Psoas muscle (tissue), 8 donors: ENCODE measurements around the gene ID4. TPM values are rescaled to one million over a fixed set of nuclear protein-coding genes. Genes with fewer than 3 reads are reported as not detected.

Source experiments
- ATAC-seq, 4 donors: fragments of 200-7000 bp; cut with Tn5 transposase; one replicate each; pipeline ENCODE4 v1.9.1; 2020; ENCODE audit warnings: moderate library complexity in 3 of 4, mild to moderate bottlenecking in 2 of 4
- DNase-seq, 2 donors: peaks; one replicate each; pipeline ENCODE4 v3.0.0-alpha.2; 2020
- H3K27ac ChIP-seq: fragments of 200-600 bp; one replicate; pipeline ENCODE4 v1.8.0; 2022
- H3K27me3 ChIP-seq, 3 donors: fragments of 200-600 bp in 1 of 3; one replicate each; pipeline versions ENCODE4 v1.6.1 to v1.8.0; 2013 to 2022; ENCODE audit warnings: low read length in 2 of 3, mild to moderate bottlenecking in 2 of 3, moderate library complexity in 1 of 3; ENCODE audit not compliant: insufficient read depth in 3 of 3
- H3K36me3 ChIP-seq, 2 donors: fragments of 200-600 bp in 1 of 2; one replicate each; pipeline versions ENCODE4 v1.6.1 to v1.8.0; 2013 to 2022; ENCODE audit warnings: low read depth in 1 of 2, mild to moderate bottlenecking in 1 of 2, moderate library complexity in 1 of 2; ENCODE audit not compliant: insufficient read depth in 1 of 2
- H3K4me1 ChIP-seq: fragments of 200-600 bp; one replicate; pipeline ENCODE4 v1.8.0; 2022
- H3K4me3 ChIP-seq: fragments of 200-600 bp; one replicate; pipeline ENCODE4 v1.8.0; 2022; ENCODE audit warnings: mild to moderate bottlenecking
- H3K9me3 ChIP-seq: fragments of 200-600 bp; one replicate; pipeline ENCODE4 v1.8.0; 2022
- WGBS, 3 donors: extraction: QIAGEN DNeasy Blood & Tissue Kit; methylation state at CpG; one replicate each; pipeline versions ENCODE4 v1.1.6 to v1.1.7; 2013; 5-methylcytosine and 5-hydroxymethylcytosine counted together
- intact Hi-C, 2 donors: fragments of 100-400 bp; cut with DNase I; formaldehyde crosslinking; loops; one replicate each; pipeline versions ENCODE4 v1.11.0 to v1.14.2; 2022
- polyA plus RNA-seq, 3 donors: library from polyadenylated mRNA; stranded (reverse); fragments of 200-250 nt; gene quantifications; one replicate each; pipeline ENCODE4 v1.2.3, GENCODE V29; 2013
- total RNA-seq, 4 donors: library from RNA; stranded (reverse); fragmentation: NEBNext Ultra II Directional in 2 of 4; extraction: Animal tissue kit (Norgen Biotek cat#: 25700) in 2 of 4; gene quantifications; one replicate each; pipeline versions ENCODE4 v1.2.1 to v1.2.4, GENCODE V29; 2021 to 2023
- TF ChIP-seq, protein P1 (sequence below): fragments of 200-600 bp; IDR thresholded peaks from one replicate; pipeline ENCODE4 v1.8.0; 2022; ENCODE audit warnings: antibody characterized with exemption
- donor health status: healthy with polysubstance abuse.
- donor health status: DM: no; HTN: no; CAD: no; lungs with moderate emphysema.
- donor health status: Bipolar disorder and iron deficiency.
- donor health status: healthy.
- donor health status: DM: yes; HTN: yes; CAD: no.
- donor health status: DM: no; HTN: no; CAD: no.
- donor health status: DM: no; HTN: no; CAD: no.
- donor health status: DM: yes; HTN: yes; CAD: no.

Gene ID4
- total and polyA plus RNA-seq, 7 donors, result 0.61 to 3.1 (median 1.3) TPM

DNA sequence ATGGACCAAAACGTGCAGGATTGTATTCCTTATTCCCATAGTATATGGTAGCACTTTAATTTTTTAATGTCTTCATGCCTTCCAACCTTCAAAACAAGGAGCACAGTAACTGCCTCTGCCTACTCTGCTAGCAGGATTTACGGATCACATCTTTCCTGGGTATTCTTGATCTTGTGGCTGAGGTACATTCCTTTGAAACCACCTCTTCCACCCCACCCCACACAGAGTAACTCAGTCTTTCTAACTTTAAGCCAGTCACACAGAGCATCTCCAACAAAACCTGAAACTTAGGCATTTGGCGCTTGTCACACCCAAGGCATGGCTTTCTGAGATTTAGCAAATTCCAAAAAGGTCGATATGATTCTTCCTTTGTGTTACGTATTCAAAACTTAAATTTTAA is 2.3 kb upstream of the ID4 start:
- Histone ChIP-seq H3K36me3 (no peaks in the 10 kb centered on the region), H3K4me3 (no peak overlapping the region), H3K27me3 (peaks cover 0 to 9% (median 3%) of the 10 kb centered on the region in 3 donors), H3K9me3 (no peaks in the 10 kb centered on the region), H3K4me1 (peaks cover 5% of the 10 kb centered on the region), H3K27ac (no peak overlapping the region)
- ATAC-seq (no peak), DNase-seq (no peak)
- intact Hi-C loops, result loop anchor here in 1 of 2 donors (5.0 kb wide), 1 partner anchor 33 kb away; no protein-coding TSS in a partner anchor
- TF ChIP-seq, protein P1, sequence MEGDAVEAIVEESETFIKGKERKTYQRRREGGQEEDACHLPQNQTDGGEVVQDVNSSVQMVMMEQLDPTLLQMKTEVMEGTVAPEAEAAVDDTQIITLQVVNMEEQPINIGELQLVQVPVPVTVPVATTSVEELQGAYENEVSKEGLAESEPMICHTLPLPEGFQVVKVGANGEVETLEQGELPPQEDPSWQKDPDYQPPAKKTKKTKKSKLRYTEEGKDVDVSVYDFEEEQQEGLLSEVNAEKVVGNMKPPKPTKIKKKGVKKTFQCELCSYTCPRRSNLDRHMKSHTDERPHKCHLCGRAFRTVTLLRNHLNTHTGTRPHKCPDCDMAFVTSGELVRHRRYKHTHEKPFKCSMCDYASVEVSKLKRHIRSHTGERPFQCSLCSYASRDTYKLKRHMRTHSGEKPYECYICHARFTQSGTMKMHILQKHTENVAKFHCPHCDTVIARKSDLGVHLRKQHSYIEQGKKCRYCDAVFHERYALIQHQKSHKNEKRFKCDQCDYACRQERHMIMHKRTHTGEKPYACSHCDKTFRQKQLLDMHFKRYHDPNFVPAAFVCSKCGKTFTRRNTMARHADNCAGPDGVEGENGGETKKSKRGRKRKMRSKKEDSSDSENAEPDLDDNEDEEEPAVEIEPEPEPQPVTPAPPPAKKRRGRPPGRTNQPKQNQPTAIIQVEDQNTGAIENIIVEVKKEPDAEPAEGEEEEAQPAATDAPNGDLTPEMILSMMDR, result no peak
- 65 to 79% (median 73%) methylated on average over 5 of the region's 5 CpGs for WGBS, 3 donors

DNA sequence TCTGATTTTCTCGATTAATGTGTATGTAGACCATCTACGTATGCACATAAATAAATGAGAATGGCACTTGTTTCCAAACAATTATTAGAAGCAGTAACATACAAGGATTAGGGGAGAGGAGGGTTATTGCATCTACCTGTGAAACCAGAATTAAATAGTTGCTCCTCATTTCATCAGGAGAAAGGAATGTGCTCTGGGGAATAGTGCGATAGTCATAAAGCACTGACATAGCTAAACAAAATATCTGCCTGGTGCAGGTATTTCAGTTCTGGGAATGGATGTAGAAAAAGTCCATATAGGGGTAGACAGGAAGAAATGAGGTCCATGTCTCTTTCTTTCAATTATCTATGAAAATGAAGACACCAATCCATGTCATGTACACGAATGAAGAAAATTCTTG is 1.6 kb upstream of the ID4 start:
- intact Hi-C loops, result loop anchor here in 1 of 2 donors (5.0 kb wide), 1 partner anchor 33 kb away; no protein-coding TSS in a partner anchor
- WGBS, 3 donors, result 77 to 82% (median 82%) methylated on average over 4 of the region's 4 CpGs
- no peaks in the 10 kb centered on the region for H3K36me3 ChIP-seq
- H3K9me3 ChIP-seq, result no peaks in the 10 kb centered on the region
- ATAC-seq, result no peak
- peaks cover 0 to 14% (median 3%) of the 10 kb centered on the region in 3 donors for H3K27me3 ChIP-seq
- DNase-seq, result no peak
- TF ChIP-seq, protein P1, result no peak
- no peak overlapping the region for H3K27ac ChIP-seq
- H3K4me3 ChIP-seq, result no peak overlapping the region
- H3K4me1 ChIP-seq, result peaks cover 5% of the 10 kb centered on the region

DNA sequence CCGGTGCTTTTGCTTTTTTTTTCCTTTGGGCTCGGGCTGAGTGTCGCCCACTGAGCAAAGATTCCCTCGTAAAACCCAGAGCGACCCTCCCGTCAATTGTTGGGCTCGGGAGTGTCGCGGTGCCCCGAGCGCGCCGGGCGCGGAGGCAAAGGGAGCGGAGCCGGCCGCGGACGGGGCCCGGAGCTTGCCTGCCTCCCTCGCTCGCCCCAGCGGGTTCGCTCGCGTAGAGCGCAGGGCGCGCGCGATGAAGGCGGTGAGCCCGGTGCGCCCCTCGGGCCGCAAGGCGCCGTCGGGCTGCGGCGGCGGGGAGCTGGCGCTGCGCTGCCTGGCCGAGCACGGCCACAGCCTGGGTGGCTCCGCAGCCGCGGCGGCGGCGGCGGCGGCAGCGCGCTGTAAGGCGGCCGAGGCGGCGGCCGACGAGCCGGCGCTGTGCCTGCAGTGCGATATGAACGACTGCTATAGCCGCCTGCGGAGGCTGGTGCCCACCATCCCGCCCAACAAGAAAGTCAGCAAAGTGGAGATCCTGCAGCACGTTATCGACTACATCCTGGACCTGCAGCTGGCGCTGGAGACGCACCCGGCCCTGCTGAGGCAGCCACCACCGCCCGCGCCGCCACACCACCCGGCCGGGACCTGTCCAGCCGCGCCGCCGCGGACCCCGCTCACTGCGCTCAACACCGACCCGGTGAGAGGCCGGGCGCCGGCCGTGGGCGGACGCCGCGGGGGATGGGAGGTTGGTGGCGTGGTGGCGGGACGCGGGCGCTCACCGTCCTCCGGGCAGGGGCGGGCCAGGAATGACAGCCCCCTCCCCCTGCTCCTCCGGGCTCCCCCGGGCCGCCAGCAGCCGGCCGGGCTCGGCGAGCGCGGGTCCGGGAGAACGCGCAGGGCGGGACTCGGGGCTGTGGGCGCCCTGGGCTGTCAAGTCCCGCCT is 606 bp downstream of the ID4 start:
- Histone ChIP-seq H3K27me3 (peaks cover 0 to 23% (median 3%) of the 10 kb centered on the region in 3 donors), H3K4me1 (peaks cover 5% of the 10 kb centered on the region), H3K4me3 (peak overlapping the region; percentile 80), H3K9me3 (no peaks in the 10 kb centered on the region), H3K27ac (peak overlapping the region; percentile 65), H3K36me3 (no peaks in the 10 kb centered on the region)
- TF ChIP-seq, protein P1, result no peak
- peak; percentile 48 to 54 for DNase-seq
- peak; percentile 36 to 46 (median 42) for ATAC-seq
- 1% methylated on average over 67 to 122 of the region's 122 CpGs for WGBS, 3 donors
- intact Hi-C loops, result loop anchor here in 1 of 2 donors (5.0 kb wide), 1 partner anchor 35 kb away; no protein-coding TSS in a partner anchor

DNA sequence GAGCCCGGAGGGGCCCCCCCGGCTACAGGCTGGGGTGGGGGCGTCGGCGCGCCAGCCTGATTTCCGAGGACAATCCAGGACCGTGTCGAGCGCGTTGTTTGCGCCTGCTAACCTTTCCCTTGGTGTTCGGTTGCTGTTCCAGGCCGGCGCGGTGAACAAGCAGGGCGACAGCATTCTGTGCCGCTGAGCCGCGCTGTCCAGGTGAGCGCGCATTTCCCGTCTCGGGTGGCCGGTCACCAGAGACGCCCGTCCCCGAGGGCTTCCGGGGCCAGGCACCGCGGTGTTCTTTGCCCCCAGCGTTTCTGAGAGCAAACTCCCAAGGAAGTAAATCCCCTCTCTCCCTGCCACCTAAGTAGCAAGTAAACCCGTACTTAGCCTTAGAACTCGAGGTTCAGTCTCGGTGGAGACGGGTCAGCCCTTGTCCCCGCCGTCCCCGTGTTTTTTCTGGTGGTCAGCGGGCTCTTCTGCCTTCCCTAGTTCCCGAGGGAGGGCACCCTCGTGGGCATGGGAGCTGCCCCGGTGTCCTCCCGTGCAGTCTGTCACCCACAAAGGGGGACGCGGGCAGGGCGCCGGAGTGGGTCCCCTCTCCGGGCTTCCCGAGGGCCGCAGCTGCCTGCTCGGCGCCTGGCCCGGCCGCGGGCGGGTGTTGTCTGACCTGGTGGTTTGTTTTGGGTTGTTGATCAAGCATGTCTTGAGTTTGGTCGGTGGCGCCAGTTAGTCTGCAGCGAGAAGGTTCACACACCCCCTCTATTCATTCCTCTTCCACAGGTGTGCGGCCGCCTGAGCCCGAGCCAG is 1.5 kb downstream of the ID4 start:
- Histone ChIP-seq H3K27ac (peak overlapping the region; percentile 65), H3K9me3 (no peaks in the 10 kb centered on the region), H3K27me3 (peaks cover 0 to 31% (median 3%) of the 10 kb centered on the region in 3 donors), H3K4me3 (peak overlapping the region; percentile 80), H3K4me1 (peaks cover 5% of the 10 kb centered on the region), H3K36me3 (no peaks in the 10 kb centered on the region)
- 1 to 2% (median 1%) methylated on average over 59 to 63 of the region's 63 CpGs for WGBS, 3 donors
- TF ChIP-seq, protein P1, result no peak
- ATAC-seq, result peak in 3 of 4 donors; percentile 12 to 34 (median 19)
- DNase-seq, result peak; percentile 22 to 54
- intact Hi-C loops, result loop anchor here in 1 of 2 donors (5.0 kb wide), 1 partner anchor 36 kb away; no protein-coding TSS in a partner anchor
